WTC11 (cell line): Measurements from ENCODE around the gene OGA. TPM values are rescaled to one million over a fixed set of nuclear protein-coding genes. Genes with fewer than 3 reads are reported as not detected.

Experiments used
- ATAC-seq: fragments of 200-7000 bp; cut with Tn5 transposase; 2 replicates; pipeline ENCODE4 v1.10.0; 2021; ENCODE audit warnings: mild to moderate bottlenecking, moderate library complexity
- CTCF ChIA-PET: fragments of 300-600 bp; sonication (Branson Sonifier 250); formaldehyde crosslinking; loops from one replicate; lab custom pipeline; 2021; ENCODE audit warnings: antibody characterized with exemption; lab: Charles Lee
- POLR2A ChIA-PET: fragments of 350-600 bp; sonication (Branson Sonifier 250); formaldehyde crosslinking; loops from one replicate; lab custom pipeline; 2021; ENCODE audit warnings: antibody characterized with exemption; lab: Charles Lee
- DNase-seq: peaks from one replicate; pipeline ENCODE4 v3.0.0; 2021; ENCODE audit warnings: low spot score
- H3K27ac Mint-ChIP-seq: 2 replicates; pipeline ENCODE4 v1.8.0; 2021; ENCODE audit warnings: mixed read lengths
- H3K27me3 Mint-ChIP-seq: 2 replicates; pipeline ENCODE4 v1.8.0; 2021; ENCODE audit warnings: low read depth, mild to moderate bottlenecking, moderate library complexity, mixed read lengths
- H3K36me3 Mint-ChIP-seq: 2 replicates; pipeline ENCODE4 v1.8.0; 2021; ENCODE audit warnings: mixed read lengths
- H3K4me1 Mint-ChIP-seq: 2 replicates; pipeline ENCODE4 v1.8.0; 2022; ENCODE audit warnings: mixed read lengths
- H3K4me3 Mint-ChIP-seq: 2 replicates; pipeline ENCODE4 v1.8.0; 2021; ENCODE audit warnings: mild to moderate bottlenecking, moderate library complexity, mixed read lengths
- H3K9me3 Mint-ChIP-seq: 2 replicates; pipeline ENCODE4 v1.8.0; 2021; ENCODE audit warnings: mixed read lengths
- AFF4 ChIP-seq: sonication (generic); formaldehyde crosslinking; IDR thresholded peaks from 2 replicates; pipeline ENCODE4 v1.8.1; 2023; ENCODE audit warnings: mild to moderate bottlenecking, missing genetic modification reagents, borderline replicate concordance
- AR ChIP-seq: fragments of 250-450 bp; sonication (Bioruptor Pico); IDR thresholded peaks from 2 replicates; pipeline ENCODE4 v1.9.0; 2021; ENCODE audit warnings: mild to moderate bottlenecking
- ATF1 ChIP-seq: sonication (generic); formaldehyde crosslinking; IDR thresholded peaks from 2 replicates; pipeline ENCODE4 v1.8.1; 2023; ENCODE audit warnings: mild to moderate bottlenecking, moderate library complexity, missing genetic modification reagents
- ATF6 ChIP-seq: sonication (generic); formaldehyde crosslinking; IDR thresholded peaks from 2 replicates; pipeline ENCODE4 v1.8.1; 2023; ENCODE audit warnings: mild to moderate bottlenecking, missing genetic modification reagents
- CBFB ChIP-seq: sonication (generic); formaldehyde crosslinking; IDR thresholded peaks from 2 replicates; pipeline ENCODE4 v1.8.1; 2022; ENCODE audit warnings: mild to moderate bottlenecking, low read depth, missing genetic modification reagents
- CDX4 ChIP-seq: fragments of 250-450 bp; sonication (Bioruptor Pico); IDR thresholded peaks from 2 replicates; pipeline ENCODE4 v1.9.0; 2021; ENCODE audit warnings: moderate library complexity, mild to moderate bottlenecking, inconsistent platforms, borderline replicate concordance
- ESRRA ChIP-seq: sonication (generic); formaldehyde crosslinking; IDR thresholded peaks from 2 replicates; pipeline ENCODE4 v1.8.1; 2022; ENCODE audit warnings: mild to moderate bottlenecking, missing genetic modification reagents, borderline replicate concordance
- ETV6 ChIP-seq: sonication (generic); formaldehyde crosslinking; IDR thresholded peaks from 2 replicates; pipeline ENCODE4 v1.8.1; 2022; ENCODE audit warnings: mild to moderate bottlenecking, missing genetic modification reagents
- FOXK1 ChIP-seq: sonication (generic); formaldehyde crosslinking; IDR thresholded peaks from 2 replicates; pipeline ENCODE4 v1.8.0; 2022; ENCODE audit warnings: mild to moderate bottlenecking, moderate library complexity, missing genetic modification reagents
- HMGXB4 ChIP-seq: sonication (generic); formaldehyde crosslinking; IDR thresholded peaks from 2 replicates; pipeline ENCODE4 v1.8.1; 2023; ENCODE audit warnings: mild to moderate bottlenecking, moderate library complexity, missing genetic modification reagents
- MXD4 ChIP-seq: fragments of 250-450 bp; sonication (Bioruptor Pico); IDR thresholded peaks from 2 replicates; pipeline ENCODE4 v1.8.0; 2021; ENCODE audit warnings: mild to moderate bottlenecking, moderate library complexity, borderline replicate concordance
- NFYB ChIP-seq: sonication (generic); formaldehyde crosslinking; conservative IDR thresholded peaks from 2 replicates; pipeline ENCODE4 v1.8.0; 2022; ENCODE audit warnings: low read depth, missing genetic modification reagents
- NR1H2 ChIP-seq: sonication (generic); formaldehyde crosslinking; IDR thresholded peaks from 2 replicates; pipeline ENCODE4 v1.9.0; 2021; ENCODE audit warnings: mild to moderate bottlenecking, moderate library complexity, missing genetic modification reagents
- NR3C1 ChIP-seq: sonication (generic); formaldehyde crosslinking; conservative IDR thresholded peaks from 2 replicates; pipeline ENCODE4 v1.8.1; 2023; ENCODE audit warnings: low read depth, mild to moderate bottlenecking, missing genetic modification reagents
- RORB ChIP-seq: fragments of 250-450 bp; sonication (Bioruptor Pico); IDR thresholded peaks from 2 replicates; pipeline ENCODE4 v1.9.0; 2021; ENCODE audit warnings: mild to moderate bottlenecking
- SMAD3 ChIP-seq: sonication (generic); formaldehyde crosslinking; IDR thresholded peaks from 2 replicates; pipeline ENCODE4 v1.8.0; 2022; ENCODE audit warnings: missing genetic modification reagents, mild to moderate bottlenecking, borderline replicate concordance
- ZNF138 ChIP-seq: sonication (generic); formaldehyde crosslinking; conservative IDR thresholded peaks from 2 replicates; pipeline ENCODE4 v1.8.1; 2022; ENCODE audit warnings: mild to moderate bottlenecking, moderate library complexity, missing genetic modification reagents
- ZNF232 ChIP-seq: sonication (generic); formaldehyde crosslinking; IDR thresholded peaks from 2 replicates; pipeline ENCODE4 v1.8.0; 2022; ENCODE audit warnings: mild to moderate bottlenecking, missing genetic modification reagents
- ZNF671 ChIP-seq: fragments of 250-450 bp; sonication (Bioruptor Pico); IDR thresholded peaks from 2 replicates; pipeline ENCODE4 v1.8.0; 2021; ENCODE audit warnings: mild to moderate bottlenecking
- ZSCAN18 ChIP-seq: fragments of 250-450 bp; sonication (Bioruptor Pico); IDR thresholded peaks from 2 replicates; pipeline ENCODE4 v2.1.2; 2022; ENCODE audit warnings: mild to moderate bottlenecking, moderate library complexity
- total RNA-seq: library from RNA; stranded (reverse); gene quantifications from 3 replicates; pipeline ENCODE4 v1.2.3, GENCODE V29; 2021

OGA gene
- total RNA-seq, 1 experiment from 2014 or later: 111 TPM

- TF ChIP-seq CDX4 (no peak), NR1H2 (CRISPR knock-in tag) (no peak), FOXK1 (CRISPR knock-in tag) (no peak), HMGXB4 (CRISPR knock-in tag) (no peak), MXD4 (CRISPR knock-in tag) (no peak), ETV6 (CRISPR knock-in tag) (no peak), NR3C1 (CRISPR knock-in tag) (no peak), ATF6 (CRISPR knock-in tag) (no peak), ZNF671 (CRISPR knock-in tag) (no peak), ZSCAN18 (CRISPR knock-in tag) (no peak), ATF1 (CRISPR knock-in tag) (no peak), CBFB (no peak), AFF4 (CRISPR knock-in tag) (no peak), ZNF138 (no peak)
Measured at GRCh38 chr10:101778781-101779543, 39.3 kb downstream of the OGA start (continued).

GRCh38 chr10:101778151-101778780, 40.0 kb downstream of the OGA start:
- peaks cover 50% of the 10 kb centered on the region for H3K27me3 Mint-ChIP-seq
- ChIA-PET CTCF (interaction anchor here (0.6 to 11.0 kb wide), 13 partner anchors 8 to 565 kb away, joined by 3 to 370 read pairs (median 4); no protein-coding TSS in a partner anchor), POLR2A (interaction anchor here (0.6 to 2.6 kb wide), 3 partner anchors 8 to 176 kb away, joined by 4 to 10 read pairs (median 6); partner anchors contain the start of gene OGA)
- H3K4me3 Mint-ChIP-seq: peak overlapping the region; percentile 81
- no peaks in the 10 kb centered on the region for H3K9me3 Mint-ChIP-seq
- no peak for ATAC-seq
- no peak for DNase-seq
- no peak overlapping the region; the same call in none of the 2 replicates for H3K27ac Mint-ChIP-seq
- peaks cover 60% of the 10 kb centered on the region for H3K4me1 Mint-ChIP-seq
- H3K36me3 Mint-ChIP-seq: no peaks in the 10 kb centered on the region
- TF ChIP-seq ZNF232 (CRISPR knock-in tag) (no peak), FOXK1 (CRISPR knock-in tag) (no peak), AR (CRISPR knock-in tag) (no peak), ESRRA (CRISPR knock-in tag) (no peak), CBFB (no peak), NFYB (CRISPR knock-in tag) (no peak), RORB (CRISPR knock-in tag) (no peak), SMAD3 (CRISPR knock-in tag) (no peak)
- TF ChIP-seq, all 79 proteins: peak for 0
